ENCODE measurements around the gene RIPOR3. TPM values are rescaled to one million over a fixed set of nuclear protein-coding genes. Genes with fewer than 3 reads are reported as not detected.

RIPOR3 gene
- polyA plus RNA-seq, 1 of the 3 experiments (the other 2 are of a cell fraction) = 1.2 TPM

GRCh38 chr20:50666709-50667298, 24.5 kb downstream of the RIPOR3 start:
- no peak for DNase-seq
- H3K27me3 ChIP-seq (ENCODE audit: insufficient read depth) = no peaks in the 10 kb centered on the region
- 87% methylated on average over 9 of the region's 9 CpGs for WGBS (ENCODE audit: low lambda C conversion rate)
- CTCF ChIA-PET = interaction anchor here (1.1 to 2.5 kb wide), 3 partner anchors 31 to 83 kb away, joined by 4 to 13 read pairs (median 7); no protein-coding TSS in a partner anchor
- POLR2A ChIA-PET = no interaction called here
- H3K4me1 ChIP-seq (ENCODE audit: control insufficient read depth in 1 of 2, insufficient read depth in 2 of 2, low read depth in 1 of 2, low read length in 1 of 2) = peaks cover 0 to 5% of the 10 kb centered on the region in 2 experiments; a peak in 1 of 4 replicates
- TF ChIP-seq EZH2phosphoT487 (IDR thresholded peaks at IDR 0.05; ENCODE audit: borderline replicate concordance, low read depth) = no peak
- no peak for TF ChIP-seq JUND (IDR thresholded peaks at IDR 0.05)
- TF ChIP-seq, protein P1, sequence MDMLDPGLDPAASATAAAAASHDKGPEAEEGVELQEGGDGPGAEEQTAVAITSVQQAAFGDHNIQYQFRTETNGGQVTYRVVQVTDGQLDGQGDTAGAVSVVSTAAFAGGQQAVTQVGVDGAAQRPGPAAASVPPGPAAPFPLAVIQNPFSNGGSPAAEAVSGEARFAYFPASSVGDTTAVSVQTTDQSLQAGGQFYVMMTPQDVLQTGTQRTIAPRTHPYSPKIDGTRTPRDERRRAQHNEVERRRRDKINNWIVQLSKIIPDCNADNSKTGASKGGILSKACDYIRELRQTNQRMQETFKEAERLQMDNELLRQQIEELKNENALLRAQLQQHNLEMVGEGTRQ (IDR thresholded peaks at IDR 0.05; ENCODE audit: borderline replicate concordance, low read depth, low read length) = no peak
- H3K4me2 ChIP-seq = no peak overlapping the region
- no peak overlapping the region for H3K9ac ChIP-seq
- H3K27ac ChIP-seq (ENCODE audit: low read depth in 2 of 2, low read length in 1 of 2) = no peak overlapping the region
- no peaks in the 10 kb centered on the region for H3K9me2 ChIP-seq
- H3K9me3 ChIP-seq = no peaks in the 10 kb centered on the region
- H3K4me3 ChIP-seq (ENCODE audit: low read depth in 2 of 2, low read length in 1 of 2) = no peak overlapping the region
- H3K79me2 ChIP-seq (ENCODE audit: insufficient read depth) = no peaks in the 10 kb centered on the region
- no peaks in the 10 kb centered on the region for H4K20me1 ChIP-seq (ENCODE audit: insufficient read depth)
- no peak overlapping the region for H2AFZ ChIP-seq (ENCODE audit: low read depth)
- H3F3A ChIP-seq (replicated peaks; ENCODE audit: insufficient read depth) = no peaks in the 10 kb centered on the region
- H3K36me3 ChIP-seq (replicated peaks in 1 of 2; ENCODE audit: control insufficient read depth in 1 of 2, insufficient read depth in 2 of 2, low read length in 1 of 2) = no peaks in the 10 kb centered on the region

DNA sequence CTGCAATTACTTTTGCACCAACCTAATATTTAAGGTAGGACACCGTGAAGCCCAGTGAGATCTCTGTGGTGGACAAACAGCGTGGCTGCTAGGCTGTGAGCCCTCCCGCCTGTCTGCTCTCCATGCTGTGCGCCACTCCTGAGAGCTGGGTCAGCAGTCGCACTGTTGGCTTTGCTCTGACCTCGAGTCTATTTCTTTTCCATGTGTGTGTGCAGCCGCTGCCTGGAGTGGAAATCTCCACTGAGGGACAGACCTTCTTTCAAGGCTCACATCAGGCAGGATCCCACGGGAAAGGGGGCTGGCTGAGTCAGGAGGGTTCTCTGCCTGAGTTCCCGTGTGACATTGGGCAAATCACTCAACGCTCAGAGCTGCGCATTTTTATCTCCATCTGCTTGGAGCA, 27.1 kb downstream of the RIPOR3 start:
- no peaks in the 10 kb centered on the region for H3K79me2 ChIP-seq (ENCODE audit: insufficient read depth)
- H3K4me2 ChIP-seq = no peak overlapping the region
- H3K9me2 ChIP-seq = no peaks in the 10 kb centered on the region
- H3K9me3 ChIP-seq = no peaks in the 10 kb centered on the region
- ChIA-PET CTCF (interaction anchor here (0.6 to 3.1 kb wide), 4 partner anchors 28 to 86 kb away, joined by 3 to 25 read pairs (median 7); partner anchors contain the start of gene RIPOR3), POLR2A (no interaction called here)
- WGBS (ENCODE audit: low lambda C conversion rate) = 86% methylated on average over 9 of the region's 11 CpGs
- H4K20me1 ChIP-seq (ENCODE audit: insufficient read depth) = no peaks in the 10 kb centered on the region
- no peak overlapping the region for H3K4me3 ChIP-seq (ENCODE audit: low read depth in 2 of 2, low read length in 1 of 2)
- H3K27ac ChIP-seq (ENCODE audit: low read depth in 2 of 2, low read length in 1 of 2) = no peak overlapping the region
- no peaks in the 10 kb centered on the region for H3F3A ChIP-seq (replicated peaks; ENCODE audit: insufficient read depth)
- no peaks in the 10 kb centered on the region for H3K27me3 ChIP-seq (ENCODE audit: insufficient read depth)
- H3K4me1 ChIP-seq (ENCODE audit: control insufficient read depth in 1 of 2, insufficient read depth in 2 of 2, low read depth in 1 of 2, low read length in 1 of 2) = peaks cover 0 to 5% of the 10 kb centered on the region in 2 experiments; a peak in 1 of 4 replicates
- no peaks in the 10 kb centered on the region for H3K36me3 ChIP-seq (replicated peaks in 1 of 2; ENCODE audit: control insufficient read depth in 1 of 2, insufficient read depth in 2 of 2, low read length in 1 of 2)
- no peak overlapping the region for H3K9ac ChIP-seq
- TF ChIP-seq SMC3 (IDR thresholded peaks at IDR 0.05; ENCODE audit: low read depth, low read length) (no peak), PBX3 (IDR thresholded peaks at IDR 0.05) (no peak), USF1 (IDR thresholded peaks at IDR 0.05; ENCODE audit: borderline replicate concordance, low read depth) (no peak), POLR2AphosphoS5 (IDR thresholded peaks at IDR 0.05; ENCODE audit: low read depth, low read length) (no peak), JUND (IDR thresholded peaks at IDR 0.05) (no peak), NRF1 (IDR thresholded peaks at IDR 0.05; ENCODE audit: low read depth, low read length) (no peak), FOXJ3 (CRISPR knock-in tag; IDR thresholded peaks at IDR 0.05) (no peak), RXRA (IDR thresholded peaks at IDR 0.05; ENCODE audit: borderline replicate concordance, low read depth) (no peak), ELF1 (IDR thresholded peaks at IDR 0.05) (no peak), RCOR1 (IDR thresholded peaks at IDR 0.05; ENCODE audit: low read length) (no peak), TCF12 (IDR thresholded peaks at IDR 0.05) (no peak), GATA2 (CRISPR knock-in tag; IDR thresholded peaks at IDR 0.05) (no peak), RAD21 (IDR thresholded peaks at IDR 0.05; ENCODE audit: low read length) (no peak), SIN3A (IDR thresholded peaks at IDR 0.05; ENCODE audit: borderline replicate concordance, low read depth, low read length) (no peak), FOSL2 (IDR thresholded peaks at IDR 0.05; ENCODE audit: borderline replicate concordance, low read depth) (no peak), GABPA (IDR thresholded peaks at IDR 0.05; ENCODE audit: low read depth) (no peak), EZH2phosphoT487 (IDR thresholded peaks at IDR 0.05; ENCODE audit: borderline replicate concordance, low read depth) (no peak), EP300 (IDR thresholded peaks at IDR 0.05; ENCODE audit: borderline replicate concordance in 1 of 2, low read depth in 1 of 2, low read length in 1 of 2) (no peak)
- TF ChIP-seq, protein P1 (IDR thresholded peaks at IDR 0.05; ENCODE audit: borderline replicate concordance, low read depth, low read length) = no peak
- H2AFZ ChIP-seq (ENCODE audit: low read depth) = no peak overlapping the region
- no peak for DNase-seq

Measured in SK-N-SH (cell line).